GM19467 (cell line): ENCODE results near the gene SREK1IP1.
"Not testable (repeated sequence)": the region's sequence is repeated elsewhere in the genome, so short reads cannot be mapped to it uniquely, and the experiment has no call there.

ENCODE experiments used
- ATAC-seq: cut with Tn5 transposase; IDR thresholded peaks from one replicate; pipeline ENCODE4 v1.9.1; 2021; ENCODE audit warnings: mild to moderate bottlenecking, moderate library complexity; ENCODE audit not compliant: unreplicated experiment

Gene SREK1IP1

DNA sequence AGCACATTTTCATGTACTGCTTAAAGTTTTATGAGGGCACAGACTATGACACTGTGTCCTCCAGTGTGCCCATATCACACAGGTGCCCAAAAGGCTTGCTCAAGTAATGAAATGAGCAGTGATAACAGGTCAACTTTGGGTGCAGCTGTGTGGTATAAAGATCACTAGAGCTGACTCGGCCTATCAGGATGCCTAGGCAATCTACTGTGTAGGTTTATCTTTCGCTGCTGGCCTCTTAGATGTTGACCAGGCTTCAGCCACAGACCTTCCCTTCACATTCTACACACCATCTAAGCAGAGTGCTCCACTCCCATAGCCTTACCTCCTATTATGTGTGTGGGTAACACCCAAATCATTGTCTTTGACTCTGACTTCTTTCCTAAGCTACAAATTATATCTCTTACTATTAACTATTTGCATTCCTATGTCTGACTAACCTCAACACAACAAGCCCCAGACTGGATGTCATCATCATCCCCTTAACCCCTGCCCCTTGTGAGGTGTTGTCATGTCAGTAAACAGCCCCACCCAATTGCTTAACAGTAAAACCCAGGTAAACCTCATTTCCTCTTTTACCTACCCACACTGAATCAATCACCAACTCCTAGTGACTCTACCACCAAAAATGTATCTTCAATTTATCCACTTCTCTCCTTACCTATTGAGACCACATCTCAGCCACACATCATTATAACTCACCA lies 2.5 kb downstream of the SREK1IP1 start:
- ATAC-seq: no peak

DNA sequence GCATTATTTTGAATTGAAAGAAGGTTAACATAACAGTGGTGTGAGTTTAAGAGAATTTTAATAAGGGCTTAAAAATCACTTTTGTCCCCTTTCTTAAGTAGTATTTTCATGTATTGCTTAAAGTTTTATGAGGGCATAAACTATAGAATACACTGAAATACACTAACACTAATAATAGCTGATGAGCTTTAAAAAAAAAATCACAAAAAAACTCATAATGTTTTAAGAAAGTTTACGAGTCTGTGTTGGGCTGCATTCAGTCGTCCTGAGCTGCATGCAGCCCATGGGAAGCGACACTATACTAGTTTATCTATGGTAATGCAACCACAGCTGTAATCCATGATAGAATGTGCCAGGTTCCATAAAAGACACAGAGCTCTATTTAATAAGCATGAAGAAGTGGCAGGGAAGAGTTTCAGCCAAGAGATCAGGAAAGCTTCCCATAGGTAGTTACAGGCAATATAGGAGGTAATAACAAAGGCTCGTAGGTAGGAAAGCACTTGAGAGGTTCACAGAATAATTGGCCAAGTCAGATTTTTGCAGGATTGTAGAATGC lies 4.5 kb downstream of the SREK1IP1 start:
- no peak for ATAC-seq

GRCh38 chr5:64759960-64760660 lies 8.4 kb downstream of the SREK1IP1 start:
- ATAC-seq: no peak

- no peak for ATAC-seq
Measured at GRCh38 chr5:64758901-64759300, 9.6 kb downstream of the SREK1IP1 start.

GRCh38 chr5:64754066-64754465 lies 14.4 kb downstream of the SREK1IP1 start:
- ATAC-seq: no peak

- ATAC-seq: no peak
Measured at GRCh38 chr5:64749385-64749784, 19.1 kb downstream of the SREK1IP1 start.

- no peak for ATAC-seq
Measured at GRCh38 chr5:64746446-64746845, 22.0 kb downstream of the SREK1IP1 start.

GRCh38 chr5:64744914-64745313 lies 23.6 kb downstream of the SREK1IP1 start:
- no peak for ATAC-seq

DNA sequence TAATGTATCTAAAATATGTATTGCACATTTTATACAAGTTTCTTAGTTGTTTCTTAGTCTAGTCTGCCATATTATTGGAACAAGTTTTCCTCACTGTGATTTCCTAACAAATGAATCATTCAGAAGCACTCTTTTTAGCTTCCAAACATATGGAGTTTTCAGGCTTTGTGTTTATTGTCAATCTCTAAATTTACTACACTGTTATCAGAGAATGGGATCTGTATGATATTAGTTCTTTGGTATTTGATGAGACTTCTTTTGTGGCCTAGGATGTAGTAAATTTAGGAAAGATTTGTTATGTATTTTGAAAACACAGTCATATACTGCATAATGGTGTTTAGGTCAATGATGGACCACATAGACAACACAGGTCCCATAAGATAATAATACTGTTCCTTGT lies 25.7 kb downstream of the SREK1IP1 start:
- ATAC-seq: no peak

GRCh38 chr5:64742411-64742810 lies 26.1 kb downstream of the SREK1IP1 start:
- ATAC-seq: no peak

DNA sequence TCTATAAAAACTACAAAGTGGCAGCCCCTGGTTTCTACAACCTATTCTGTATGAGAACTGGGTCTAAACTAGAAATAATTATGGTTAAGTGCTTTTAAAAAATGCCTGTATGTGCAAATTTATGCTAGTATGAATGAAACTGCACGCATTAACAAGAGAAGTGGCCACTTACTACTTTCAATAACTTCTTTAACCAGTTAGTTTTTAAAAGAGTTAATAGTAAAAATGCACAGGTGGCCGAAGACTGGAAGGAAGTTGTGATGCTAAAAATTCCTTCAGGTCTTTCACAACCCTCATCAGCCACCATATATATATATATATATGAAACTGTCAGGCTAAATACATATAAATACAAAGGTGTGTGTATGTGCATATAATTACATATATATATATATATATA lies 41.3 kb downstream of the SREK1IP1 start:
- no peak for ATAC-seq

DNA sequence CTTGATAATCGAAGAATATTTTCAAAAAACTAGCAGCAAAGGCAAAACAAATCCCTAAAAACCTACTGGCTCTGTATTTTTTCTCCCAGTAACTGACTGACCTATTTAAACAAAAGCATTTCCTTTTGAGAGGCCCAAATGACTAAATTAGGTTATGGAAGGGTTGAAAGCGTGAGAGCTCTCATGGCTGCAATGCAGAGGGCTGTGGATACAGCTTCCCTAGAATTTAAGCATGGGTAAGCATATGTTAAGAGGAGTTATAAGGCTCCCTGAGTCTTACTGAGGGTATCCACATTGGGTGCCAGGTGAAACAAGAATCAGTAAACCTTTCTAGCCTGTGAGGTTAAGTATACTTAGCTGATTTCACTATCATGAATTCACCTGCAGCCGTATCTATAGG lies 45.9 kb downstream of the SREK1IP1 start:
- no peak for ATAC-seq

- not testable (repeated sequence) for ATAC-seq
Measured at GRCh38 chr5:64714495-64714894, 54.0 kb downstream of the SREK1IP1 start.

GRCh38 chr5:64707191-64707590 lies 61.3 kb downstream of the SREK1IP1 start:
- no peak for ATAC-seq

- ATAC-seq: not testable (repeated sequence)
Measured at GRCh38 chr5:64706074-64706473, 62.4 kb downstream of the SREK1IP1 start.

DNA sequence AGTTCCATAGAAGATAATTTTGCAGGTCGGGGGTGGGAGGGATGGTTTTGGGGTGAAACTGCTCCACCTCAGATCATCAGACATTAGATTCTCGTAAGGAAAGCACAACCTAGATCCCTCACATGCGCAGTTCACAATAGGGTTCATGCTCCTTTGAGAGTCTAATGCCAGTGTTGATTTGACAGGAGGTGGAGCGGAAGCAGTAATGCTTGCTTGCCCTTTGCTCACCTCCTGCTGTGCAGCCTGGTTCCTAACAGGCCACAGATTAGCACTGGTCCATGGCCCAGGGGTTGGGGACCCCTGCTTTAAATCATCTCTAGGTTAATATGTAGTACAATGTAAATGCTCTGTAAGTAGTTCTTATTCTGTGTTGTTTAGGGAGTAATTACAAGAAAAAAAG lies 67.7 kb downstream of the SREK1IP1 start:
- no peak for ATAC-seq

- not testable (repeated sequence) for ATAC-seq
Measured at GRCh38 chr5:64696414-64696813, 72.1 kb downstream of the SREK1IP1 start.

DNA sequence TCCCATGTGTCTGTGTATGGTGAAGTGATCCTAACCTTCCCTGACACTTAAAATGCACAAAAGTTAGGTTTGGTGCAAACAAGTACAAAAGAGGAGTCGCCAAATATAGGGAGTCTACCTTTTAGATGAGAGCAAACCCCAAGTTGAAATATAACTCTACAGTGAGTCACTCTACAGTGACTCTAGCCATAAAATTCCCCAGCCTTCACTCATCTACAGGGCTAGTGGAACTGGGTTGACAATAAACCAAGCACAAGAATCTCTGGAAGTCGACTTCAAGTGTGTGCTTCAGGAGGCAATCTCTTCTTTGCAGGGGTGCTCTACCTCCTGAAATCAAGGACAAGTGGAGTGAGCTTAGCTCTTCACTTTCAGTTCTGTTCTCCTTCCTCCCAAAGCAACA lies 74.9 kb downstream of the SREK1IP1 start:
- no peak for ATAC-seq

GRCh38 chr5:64691291-64691690 lies 77.2 kb downstream of the SREK1IP1 start:
- ATAC-seq: no peak

GRCh38 chr5:64690417-64691151 lies 77.9 kb downstream of the SREK1IP1 start, which contains the start of gene SHISAL2B:
Gene SHISAL2B (plus strand): TSS chr5:64690503. CDS start chr5:64690624, 121 bp downstream.
- no peak for ATAC-seq

DNA sequence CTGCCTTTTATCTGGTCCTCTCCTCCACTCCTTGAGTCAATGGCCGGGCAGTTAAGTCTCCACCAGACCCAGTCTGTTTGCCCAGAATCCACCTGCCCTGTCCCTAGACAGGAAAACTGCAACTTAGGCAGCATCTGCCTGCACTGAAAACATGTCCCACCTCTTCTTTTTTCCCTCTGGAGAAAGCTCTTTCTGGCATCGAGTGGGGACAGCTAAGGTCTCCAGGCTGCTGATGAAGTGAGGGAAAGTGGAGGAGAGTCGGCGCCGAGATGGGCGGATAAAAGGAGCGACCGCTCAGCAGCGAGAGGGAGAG lies 78.4 kb downstream of the SREK1IP1 start:
- no peak for ATAC-seq

GRCh38 chr5:64688965-64689364 lies 79.5 kb downstream of the SREK1IP1 start:
- no peak for ATAC-seq
